ENCODE data around the gene LYRM4.
"Not testable (repeated sequence)": the region's sequence is repeated elsewhere in the genome, so short reads cannot be mapped to it uniquely, and the experiment has no call there.

Gene LYRM4

GRCh38 chr6:5139828-5140771, 120.7 kb downstream of the LYRM4 start:
- no peak for DNase-seq

- DNase-seq: no peak
These were observed 121.5 kb downstream of the LYRM4 start for GRCh38 chr6:5138995-5139827.

- DNase-seq: no peak
These were observed 123.9 kb downstream of the LYRM4 start for GRCh38 chr6:5136851-5137250.

GRCh38 chr6:5135788-5136376, 124.9 kb downstream of the LYRM4 start:
- no peak for DNase-seq

- DNase-seq: no peak
These were observed 126.8 kb downstream of the LYRM4 start for GRCh38 chr6:5133943-5134342.

GRCh38 chr6:5132731-5133130, 128.0 kb downstream of the LYRM4 start:
- no peak for DNase-seq

GRCh38 chr6:5130135-5130866, 130.4 kb downstream of the LYRM4 start:
- no peak for DNase-seq

- DNase-seq: no peak
These were observed 132.4 kb downstream of the LYRM4 start for GRCh38 chr6:5128351-5128750.

- no peak for DNase-seq
These were observed 133.6 kb downstream of the LYRM4 start for GRCh38 chr6:5127106-5127687.

- DNase-seq: no peak
These were observed 134.5 kb downstream of the LYRM4 start for GRCh38 chr6:5126214-5126613.

- DNase-seq: no peak
These were observed 135.4 kb downstream of the LYRM4 start for GRCh38 chr6:5125152-5126006.

GRCh38 chr6:5124526-5124925, 136.2 kb downstream of the LYRM4 start:
- DNase-seq: no peak

GRCh38 chr6:5123296-5124143, 137.2 kb downstream of the LYRM4 start:
- no peak for DNase-seq

- no peak for DNase-seq
These were observed 138.1 kb downstream of the LYRM4 start for GRCh38 chr6:5122504-5123112.

- no peak for DNase-seq
These were observed 138.8 kb downstream of the LYRM4 start for GRCh38 chr6:5121956-5122355.

- DNase-seq: no peak
These were observed 139.3 kb downstream of the LYRM4 start for GRCh38 chr6:5121479-5121878.

- DNase-seq: not testable (repeated sequence)
These were observed 140.2 kb downstream of the LYRM4 start for GRCh38 chr6:5120543-5120942.

- no peak for DNase-seq
These were observed 140.7 kb downstream of the LYRM4 start for GRCh38 chr6:5120011-5120410.

- no peak for DNase-seq
These were observed 141.4 kb downstream of the LYRM4 start for GRCh38 chr6:5119090-5119951.

All from NCI-H2107 (cell line).